Neural cell (in vitro differentiated cells): ENCODE results near the gene NDST1. TPM values are rescaled to one million over a fixed set of nuclear protein-coding genes. Genes with fewer than 3 reads are reported as not detected.

ENCODE experiments used
- H2AFZ ChIP-seq: fragments of 200-600, 300-800 bp; sonication (generic), shearing (Covaris generic); 2 replicates; pipeline ENCODE4 v1.6.0; 2014; ENCODE audit warnings: low read depth, mild to moderate bottlenecking, antibody characterized with exemption, low read length, moderate library complexity
- H3F3A ChIP-seq: fragments of 200-600 bp; shearing (Covaris generic); 2 replicates; pipeline ENCODE4 v1.6.1; 2016; ENCODE audit warnings: mild to moderate bottlenecking, moderate library complexity, mixed read lengths, antibody characterized with exemption, low read length; ENCODE audit not compliant: insufficient read depth, poor library complexity, severe bottlenecking
- H3K27ac ChIP-seq: fragments of 200-600, 300-800 bp; sonication (generic), shearing (Covaris generic); 2 replicates; pipeline ENCODE4 v1.5.1; 2014; ENCODE audit warnings: mild to moderate bottlenecking, low read length, moderate library complexity
- H3K27me3 ChIP-seq: fragments of 300-800, 200-600 bp; sonication (generic), shearing (Covaris generic); 2 replicates; pipeline ENCODE4 v1.6.0; 2014; ENCODE audit warnings: mild to moderate bottlenecking, low read depth, low read length, moderate library complexity; ENCODE audit not compliant: insufficient read depth
- H3K36me3 ChIP-seq: fragments of 300-800, 200-600 bp; sonication (generic), shearing (Covaris generic); 2 replicates; pipeline ENCODE4 v1.5.1; 2014; ENCODE audit warnings: mild to moderate bottlenecking, antibody characterized with exemption, low read length, moderate library complexity; ENCODE audit not compliant: insufficient read depth
- H3K4me2 ChIP-seq: fragments of 300-800, 200-600 bp; sonication (generic), shearing (Covaris generic); 2 replicates; pipeline ENCODE4 v1.6.0; 2014; ENCODE audit warnings: mild to moderate bottlenecking, low read length
- H3K4me3 ChIP-seq: fragments of 300-800, 200-600 bp; sonication (generic), shearing (Covaris generic); 2 replicates; pipeline ENCODE4 v1.5.1; 2014; ENCODE audit warnings: mild to moderate bottlenecking, low read length, moderate library complexity
- H3K79me2 ChIP-seq: fragments of 200-600 bp; shearing (Covaris generic); replicated peaks from 2 replicates; pipeline ENCODE4 v1.6.0; 2014; ENCODE audit warnings: mild to moderate bottlenecking, low read length, moderate library complexity; ENCODE audit not compliant: insufficient read depth
- H3K9ac ChIP-seq: fragments of 300-800, 200-600 bp; sonication (generic), shearing (Covaris generic); 2 replicates; pipeline ENCODE4 v1.6.1; 2016; ENCODE audit warnings: mild to moderate bottlenecking, low read length, mixed read lengths
- H3K9me2 ChIP-seq: fragments of 200-600 bp; shearing (Covaris generic); 2 replicates; pipeline ENCODE4 v1.6.1; 2016; ENCODE audit warnings: mild to moderate bottlenecking, low read length, mixed read lengths; ENCODE audit not compliant: insufficient read depth
- H3K9me3 ChIP-seq: fragments of 200-600, 300-800 bp; sonication (generic), shearing (Covaris generic); 2 replicates; pipeline ENCODE4 v1.6.1; 2016; ENCODE audit warnings: mild to moderate bottlenecking, mixed run types, low read length, moderate library complexity, mixed read lengths
- H4K20me1 ChIP-seq: fragments of 200-600 bp; shearing (Covaris generic); 2 replicates; pipeline ENCODE4 v1.6.1; 2016; ENCODE audit warnings: mild to moderate bottlenecking, mixed run types; ENCODE audit not compliant: insufficient read depth
- CTCF ChIP-seq: fragments of 450-650 bp; IDR thresholded peaks from 2 replicates; pipeline ENCODE4 v1.5.1; 2014; ENCODE audit warnings: antibody characterized with exemption, mild to moderate bottlenecking, moderate library complexity; ENCODE audit not compliant: poor library complexity, severe bottlenecking
- EP300 ChIP-seq: fragments of 450-650 bp; conservative IDR thresholded peaks from 2 replicates; pipeline ENCODE4 v1.6.1; 2014; ENCODE audit warnings: antibody characterized with exemption, mild to moderate bottlenecking, moderate library complexity; ENCODE audit not compliant: poor library complexity, severe bottlenecking
- EZH2 ChIP-seq: fragments of 200-600, 300-800 bp; shearing (Covaris generic), sonication (generic); IDR thresholded peaks from 2 replicates; pipeline ENCODE4 v1.6.1; 2014; ENCODE audit warnings: antibody characterized with exemption, low read length, borderline replicate concordance, mild to moderate bottlenecking; ENCODE audit not compliant: insufficient read depth, poor library complexity, severe bottlenecking
- MXI1 ChIP-seq: fragments of 450-650 bp; conservative IDR thresholded peaks from 2 replicates; pipeline ENCODE4 v1.6.1; 2014; ENCODE audit warnings: antibody characterized with exemption, mild to moderate bottlenecking; ENCODE audit not compliant: poor library complexity, severe bottlenecking
- POLR2AphosphoS5 ChIP-seq: IDR thresholded peaks from 2 replicates; pipeline ENCODE4 v1.6.1; 2012
- RAD21 ChIP-seq: fragments of 450-650 bp; conservative IDR thresholded peaks from 2 replicates; pipeline ENCODE4 v1.6.1; 2014; ENCODE audit warnings: antibody characterized with exemption, mild to moderate bottlenecking, moderate library complexity
- REST ChIP-seq: IDR thresholded peaks from 2 replicates; pipeline ENCODE4 v1.6.1; 2012; ENCODE audit warnings: borderline replicate concordance
- SMC3 ChIP-seq: fragments of 450-650 bp; conservative IDR thresholded peaks from 2 replicates; pipeline ENCODE4 v1.6.1; 2014; ENCODE audit warnings: antibody characterized with exemption, mild to moderate bottlenecking, moderate library complexity; ENCODE audit not compliant: poor library complexity
- TAF1 ChIP-seq: IDR thresholded peaks from 2 replicates; pipeline ENCODE4 v1.6.1; 2012; ENCODE audit warnings: low read depth
- polyA plus RNA-seq: library from polyadenylated mRNA; depleted of rRNA; stranded (reverse); fragments of >200 nt; gene quantifications from 2 replicates; pipeline ENCODE4 v1.2.3, GENCODE V29; 2014

The NDST1 gene
- polyA plus RNA-seq, 1 donor from 2014 or later, result 15.6 TPM

- no peaks in the 10 kb centered on the region for H3K9me2 ChIP-seq
- no peak overlapping the region for H3K4me2 ChIP-seq
- no peaks in the 10 kb centered on the region for H3F3A ChIP-seq
- H3K27ac ChIP-seq, result no peak overlapping the region
- H3K79me2 ChIP-seq, result no peaks in the 10 kb centered on the region
- H3K4me3 ChIP-seq, result no peak overlapping the region
- no peaks in the 10 kb centered on the region for H3K9me3 ChIP-seq
- no peaks in the 10 kb centered on the region for H3K36me3 ChIP-seq
- H2AFZ ChIP-seq, result no peak overlapping the region
- no peaks in the 10 kb centered on the region for H3K27me3 ChIP-seq
- no peak overlapping the region for H3K9ac ChIP-seq
- TF ChIP-seq EP300 (no peak), EZH2 (no peak), MXI1 (no peak), POLR2AphosphoS5 (no peak), REST (no peak), CTCF (no peak), TAF1 (no peak), RAD21 (no peak), SMC3 (no peak)
- H4K20me1 ChIP-seq, result no peaks in the 10 kb centered on the region
Measured at GRCh38 chr5:150573216-150573615, 65.3 kb downstream of the NDST1 start.

- H3K4me3 ChIP-seq, result no peak overlapping the region
- no peaks in the 10 kb centered on the region for H3K9me3 ChIP-seq
- H3K27me3 ChIP-seq, result no peaks in the 10 kb centered on the region
- no peak overlapping the region for H3K9ac ChIP-seq
- H3K79me2 ChIP-seq, result no peaks in the 10 kb centered on the region
- no peaks in the 10 kb centered on the region for H3K9me2 ChIP-seq
- TF ChIP-seq EP300 (no peak), RAD21 (no peak), TAF1 (no peak), REST (no peak), POLR2AphosphoS5 (no peak), MXI1 (no peak), CTCF (no peak), EZH2 (no peak), SMC3 (no peak)
- no peak overlapping the region for H2AFZ ChIP-seq
- H3F3A ChIP-seq, result no peaks in the 10 kb centered on the region
- no peaks in the 10 kb centered on the region for H4K20me1 ChIP-seq
- no peaks in the 10 kb centered on the region for H3K36me3 ChIP-seq
- no peak overlapping the region for H3K27ac ChIP-seq
- no peak overlapping the region for H3K4me2 ChIP-seq
Measured at GRCh38 chr5:150573867-150574817, 66.2 kb downstream of the NDST1 start.
